K562 (cell line): Measurements from ENCODE around the gene PPARD. TPM values are rescaled to one million over a fixed set of nuclear protein-coding genes. Genes with fewer than 3 reads are reported as not detected.

ENCODE experiments used
- ATAC-seq: fragments of 200-7000 bp; cut with Tn5 transposase; 3 replicates; pipeline ENCODE4 v1.9.1; 2020; ENCODE audit warnings: moderate library complexity
- BruUV-seq: library from RNA; stranded (reverse); fragments of 400-500 nt; replicated peaks from 2 replicates; lab custom pipeline; 2021; lab: Mats Ljungman, UMichigan
- CTCF ChIA-PET: fragments of 300-600 bp; formaldehyde crosslinking; extraction: SDS; loops from one replicate; lab custom pipeline; 2021; ENCODE audit warnings: low intra/inter-chr PET ratio; lab: Yijun Ruan, JAX
- POLR2A ChIA-PET: fragments of 300-600, 350-650 bp; sonication (Branson Sonifier 250); formaldehyde crosslinking; extraction: SDS; loops from one replicate; lab custom pipeline; 2021; ENCODE audit warnings: antibody characterized with exemption, inconsistent platforms; lab: Yijun Ruan, JAX
- DNase-seq, 4 experiments: peaks; one replicate each; pipeline versions ENCODE4 v3.0.0 to v3.0.0-alpha.2; 2011 to 2018; ENCODE audit warnings: low spot score in 3 of 4, mixed read lengths in 3 of 4; ENCODE audit errors: extremely low read depth in 1 of 4
- FAIRE-seq: peaks from 2 replicates; lab custom pipeline; 2011; peaks lifted over from hg19 to GRCh38; lab: Jason Lieb, UNC
- H2AFZ ChIP-seq: 2 replicates; pipeline ENCODE4 v1.6.0; 2011; ENCODE audit warnings: low read depth, low read length, control low read depth, inconsistent platforms
- H3K27ac ChIP-seq: fragments of 200-600 bp; 3 replicates; pipeline ENCODE4 v1.8.0; 2011; ENCODE audit warnings: low read depth, mild to moderate bottlenecking, control low read depth, inconsistent platforms, low read length, moderate library complexity, mixed read lengths; ENCODE audit errors: extremely low read depth
- H3K27me3 ChIP-seq, 2 experiments: fragments of 300-600 bp in 1 of 2; 2 replicates in 1 of 2; 3 replicates in 1 of 2; pipeline versions ENCODE4 v1.6.0 to v1.8.0; 2011; ENCODE audit warnings: inconsistent platforms in 2 of 2, low read length in 2 of 2, mild to moderate bottlenecking in 1 of 2, mixed read lengths in 1 of 2, moderate library complexity in 1 of 2; ENCODE audit not compliant: control insufficient read depth in 2 of 2, insufficient read depth in 2 of 2
- H3K36me3 ChIP-seq: fragments of 300-600 bp; 3 replicates; pipeline ENCODE4 v1.8.0; 2011; ENCODE audit warnings: mild to moderate bottlenecking, low read length, inconsistent platforms; ENCODE audit not compliant: control insufficient read depth, insufficient read depth
- H3K4me1 ChIP-seq, 2 experiments: fragments of 200-600 bp in 1 of 2; replicated peaks in 1 of 2; 2 replicates in 1 of 2; 3 replicates in 1 of 2; pipeline versions ENCODE4 v1.5.1 to v1.8.0; 2011; ENCODE audit warnings: inconsistent platforms in 2 of 2, low read length in 2 of 2, mild to moderate bottlenecking in 1 of 2, mixed read lengths in 1 of 2, moderate library complexity in 1 of 2; ENCODE audit not compliant: control insufficient read depth in 2 of 2, insufficient read depth in 2 of 2
- H3K4me2 ChIP-seq: 2 replicates; pipeline ENCODE4 v1.6.1; 2011; ENCODE audit warnings: low read length, control low read depth, inconsistent platforms, mixed read lengths; ENCODE audit not compliant: insufficient read depth
- H3K4me3 ChIP-seq: fragments of 200-600 bp; sonication (generic), shearing (Covaris generic); 2 replicates; pipeline ENCODE4 v1.5.1; 2016; ENCODE audit warnings: control low read depth, inconsistent platforms
- H3K79me2 ChIP-seq: fragments of 200-600 bp; 3 replicates; pipeline ENCODE4 v1.8.0; 2011; ENCODE audit warnings: low read length, inconsistent platforms; ENCODE audit not compliant: control insufficient read depth, insufficient read depth
- H3K9ac ChIP-seq, 2 experiments: 2 replicates each; pipeline versions ENCODE4 v1.6.0 to v1.6.1; 2011; ENCODE audit warnings: low read depth in 2 of 2, low read length in 2 of 2, control low read depth in 1 of 2, inconsistent platforms in 1 of 2, mild to moderate bottlenecking in 1 of 2, mixed read lengths in 1 of 2; ENCODE audit not compliant: insufficient read depth in 1 of 2
- H3K9me1 ChIP-seq: one replicate; pipeline ENCODE4 v1.6.0; 2011; ENCODE audit warnings: inconsistent platforms, mild to moderate bottlenecking, low read length, moderate library complexity; ENCODE audit not compliant: control insufficient read depth, insufficient read depth
- H3K9me3 ChIP-seq: replicated peaks from 2 replicates; pipeline ENCODE4 v1.5.1; 2011; ENCODE audit warnings: low read depth, low read length, inconsistent platforms; ENCODE audit not compliant: control insufficient read depth, insufficient read depth
- H4K20me1 ChIP-seq: replicated peaks from 2 replicates; pipeline ENCODE4 v1.6.1; 2011; ENCODE audit warnings: low read length, inconsistent platforms, mixed read lengths; ENCODE audit not compliant: control insufficient read depth, insufficient read depth
- BRF1 ChIP-seq: IDR thresholded peaks from 3 replicates; pipeline ENCODE4 v1.6.1; 2011; ENCODE audit warnings: borderline replicate concordance, mild to moderate bottlenecking; ENCODE audit not compliant: insufficient read length; ENCODE audit errors: extremely low read depth
- CBFB ChIP-seq: sonication (generic); formaldehyde crosslinking; IDR thresholded peaks from 2 replicates; pipeline ENCODE4 v1.4.0; 2020; ENCODE audit warnings: mild to moderate bottlenecking, missing genetic modification reagents
- HDAC6 ChIP-seq: IDR thresholded peaks from 2 replicates; pipeline ENCODE4 v1.6.1; 2012; ENCODE audit warnings: low read depth, mild to moderate bottlenecking, control low read depth, inconsistent platforms, low read length, moderate library complexity
- HSF4 ChIP-seq: fragments of 250-450 bp; sonication (Bioruptor Pico); IDR thresholded peaks from 2 replicates; pipeline ENCODE4 v2.1.2; 2022; ENCODE audit warnings: mild to moderate bottlenecking, moderate library complexity, borderline replicate concordance
- KDM4B ChIP-seq, 2 experiments: fragments of 450-650 bp in 1 of 2; sonication (generic) in 1 of 2; IDR thresholded peaks; 2 replicates each; pipeline ENCODE4 v1.6.1; 2016 to 2017; ENCODE audit warnings: borderline replicate concordance in 2 of 2, antibody characterized with exemption in 1 of 2, low read depth in 1 of 2, mild to moderate bottlenecking in 1 of 2
- MCM5 ChIP-seq: fragments of 450-650 bp; IDR thresholded peaks from 2 replicates; pipeline ENCODE4 v1.6.1; 2016; ENCODE audit warnings: low read depth
- MXI1 ChIP-seq: IDR thresholded peaks from 2 replicates; pipeline ENCODE4 v1.6.1; 2011; ENCODE audit warnings: low read depth, mild to moderate bottlenecking, improper control_type of control experiment, low read length
- RNF2 ChIP-seq: sonication (generic); IDR thresholded peaks from 2 replicates; pipeline ENCODE4 v1.6.1; 2016
- RUNX1 ChIP-seq: sonication (generic); IDR thresholded peaks from 2 replicates; pipeline ENCODE4 v1.6.1; 2016; ENCODE audit warnings: antibody characterized with exemption, low read depth
- SIN3A ChIP-seq, 2 experiments: fragments of 150-350 bp in 1 of 2; IDR thresholded peaks; 2 replicates each; pipeline ENCODE4 v1.6.1; 2011 to 2016; ENCODE audit warnings: borderline replicate concordance in 2 of 2, low read depth in 2 of 2, low read length in 2 of 2, mild to moderate bottlenecking in 2 of 2, moderate library complexity in 2 of 2; ENCODE audit not compliant: control insufficient read depth in 1 of 2
- SREBF2 ChIP-seq: sonication (generic); formaldehyde crosslinking; IDR thresholded peaks from 2 replicates; pipeline ENCODE4 v1.4.0; 2020; ENCODE audit warnings: mild to moderate bottlenecking, missing genetic modification reagents
- ZKSCAN3 ChIP-seq: fragments of 250-450 bp; sonication (Bioruptor Pico); IDR thresholded peaks from 2 replicates; pipeline ENCODE4 v1.4.0; 2020
- WGBS: fragments of 100-300 bp; shearing (Covaris generic); methylation state at CpG from one replicate; pipeline ENCODE4 v1.1.6; 2016; ENCODE audit warnings: low coverage, mixed read lengths; ENCODE audit not compliant: insufficient coverage; ENCODE audit errors: missing lambda C conversion rate; 5-methylcytosine and 5-hydroxymethylcytosine counted together
- in situ Hi-C: fragments of 300-500 bp; cut with MboI; formaldehyde crosslinking; loops from 4 replicates; pipeline ENCODE4 v1.15.0; 2018; ENCODE audit warnings: inconsistent platforms, mixed read lengths
- intact Hi-C: fragments of 100-400 bp; cut with micrococcal nuclease; formaldehyde crosslinking; loops from 2 replicates; pipeline ENCODE4 v1.14.2; 2022
- polyA plus RNA-seq, 8 experiments: library from polyadenylated mRNA; depleted of rRNA in 4 of 8; stranded (reverse) in 5 of 8; unstranded in 3 of 8; fragments of >200 nt; fragmentation: Nextera tagmentation in 2 of 8; fragmentation: Illumina TruSeq in 1 of 8; extraction: Ambion mirVana in 2 of 8; extraction: Trizol in 1 of 8; gene quantifications; 2 replicates each; pipeline versions ENCODE4 v1.2.1 to v1.2.3, GENCODE V29; 2011 to 2014; ENCODE audit warnings: inconsistent platforms in 1 of 8, missing spikeins in 1 of 8
- total RNA-seq, 7 experiments: library from RNA; depleted of rRNA in 6 of 7; stranded (reverse); fragments of >200 nt in 6 of 7; fragmentation: Illumina TruSeq in 2 of 7; extraction: Trizol in 2 of 7; gene quantifications; 2 replicates each; pipeline versions ENCODE4 v1.2.1 to v1.2.3, GENCODE V29; 2011 to 2021; ENCODE audit warnings: low replicate concordance in 1 of 7
- TF ChIP-seq, protein P1 (sequence below): sonication (generic); formaldehyde crosslinking; IDR thresholded peaks from 2 replicates; pipeline ENCODE4 v1.8.0; 2022; ENCODE audit warnings: mild to moderate bottlenecking, missing genetic modification reagents, borderline replicate concordance
- TF ChIP-seq, protein P2 (sequence below): sonication (generic); formaldehyde crosslinking; IDR thresholded peaks from 2 replicates; pipeline ENCODE4 v1.8.1; 2023; ENCODE audit warnings: missing genetic modification reagents, mild to moderate bottlenecking, borderline replicate concordance

The PPARD gene
- total and polyA plus RNA-seq, 9 of the 15 experiments (the other 6 are each of a cell fraction or from before 2014, with no cell fraction given), result 0.14 to 13.2 (median 3.8) TPM

DNA sequence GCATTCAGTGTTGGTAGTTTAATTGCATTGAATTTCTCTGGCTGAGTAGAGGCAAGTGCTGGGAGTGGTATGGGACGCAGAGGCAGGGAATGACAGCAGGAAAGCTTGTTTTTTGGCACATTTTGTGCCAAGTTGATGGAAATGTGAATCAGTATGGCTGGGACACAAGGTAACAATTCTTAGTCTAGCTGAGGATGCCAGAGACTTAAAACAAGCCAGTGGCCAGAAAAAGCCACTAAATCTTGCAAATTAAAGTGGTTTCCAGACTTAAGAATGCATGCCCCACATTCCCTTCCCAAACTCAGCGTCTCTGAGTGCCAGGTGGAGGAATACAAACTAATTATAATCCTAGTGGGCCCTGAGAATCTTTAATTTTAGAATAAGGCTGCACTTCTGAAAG, 35.9 kb downstream of the PPARD start (continued):
- TF ChIP-seq, protein P1, sequence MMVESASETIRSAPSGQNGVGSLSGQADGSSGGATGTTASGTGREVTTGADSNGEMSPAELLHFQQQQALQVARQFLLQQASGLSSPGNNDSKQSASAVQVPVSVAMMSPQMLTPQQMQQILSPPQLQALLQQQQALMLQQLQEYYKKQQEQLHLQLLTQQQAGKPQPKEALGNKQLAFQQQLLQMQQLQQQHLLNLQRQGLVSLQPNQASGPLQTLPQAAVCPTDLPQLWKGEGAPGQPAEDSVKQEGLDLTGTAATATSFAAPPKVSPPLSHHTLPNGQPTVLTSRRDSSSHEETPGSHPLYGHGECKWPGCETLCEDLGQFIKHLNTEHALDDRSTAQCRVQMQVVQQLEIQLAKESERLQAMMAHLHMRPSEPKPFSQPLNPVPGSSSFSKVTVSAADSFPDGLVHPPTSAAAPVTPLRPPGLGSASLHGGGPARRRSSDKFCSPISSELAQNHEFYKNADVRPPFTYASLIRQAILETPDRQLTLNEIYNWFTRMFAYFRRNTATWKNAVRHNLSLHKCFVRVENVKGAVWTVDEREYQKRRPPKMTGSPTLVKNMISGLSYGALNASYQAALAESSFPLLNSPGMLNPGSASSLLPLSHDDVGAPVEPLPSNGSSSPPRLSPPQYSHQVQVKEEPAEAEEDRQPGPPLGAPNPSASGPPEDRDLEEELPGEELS, result no peak
- TF ChIP-seq RUNX1, result no peak

DNA sequence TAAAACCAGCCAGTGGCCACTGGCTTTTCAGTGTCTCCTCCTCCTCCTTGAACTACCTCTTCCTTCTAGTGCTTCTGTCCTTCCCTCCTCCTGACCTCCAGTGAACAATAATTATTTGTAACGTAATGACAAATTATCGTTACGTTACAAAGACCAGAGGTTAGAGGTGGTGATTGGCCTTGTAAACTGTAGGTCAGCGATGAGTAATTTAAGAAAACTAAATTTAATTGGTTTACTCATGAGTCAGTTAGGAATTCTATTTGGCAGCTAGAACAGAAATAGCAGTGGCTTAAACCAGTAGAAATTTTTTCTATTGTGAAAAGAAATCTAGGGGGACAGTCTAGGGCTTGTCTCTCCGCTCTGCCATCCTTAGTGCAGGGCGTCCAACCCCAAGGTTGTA, 38.8 kb downstream of the PPARD start:
- no peaks in the 10 kb centered on the region for H3K9me3 ChIP-seq
- 0 out of 2 replicates have a peak, but pooled peaks cover 3% of the 10 kb centered on the region for H4K20me1 ChIP-seq
- H3K4me1 ChIP-seq, result peaks cover 5 to 6% of the 10 kb centered on the region in 2 experiments; a peak in 3 of 5 replicates
- BruUV-seq, result no TSS peak
- no peak overlapping the region for H2AFZ ChIP-seq
- no peaks in the 10 kb centered on the region for H3K9me1 ChIP-seq
- no peak for DNase-seq
- no peak overlapping the region for H3K27ac ChIP-seq
- FAIRE-seq, result no peak
- H3K79me2 ChIP-seq, result no peaks in the 10 kb centered on the region; the same call in 2 of the 3 replicates
- intact Hi-C loops, result no loop called here
- in situ Hi-C loops, result no loop called here
- H3K4me3 ChIP-seq, result no peak overlapping the region
- H3K4me2 ChIP-seq, result no peak overlapping the region
- CTCF ChIA-PET, result no interaction called here
- POLR2A ChIA-PET, result no interaction called here
- H3K9ac ChIP-seq, result no peak overlapping the region
- WGBS, result 52% methylated on average over 6 of the region's 6 CpGs
- no peak for ATAC-seq
- H3K27me3 ChIP-seq, result no peaks in the 10 kb centered on the region; a peak in 1 of 5 replicates
- TF ChIP-seq BRF1, result no peak
- TF ChIP-seq, protein P2, sequence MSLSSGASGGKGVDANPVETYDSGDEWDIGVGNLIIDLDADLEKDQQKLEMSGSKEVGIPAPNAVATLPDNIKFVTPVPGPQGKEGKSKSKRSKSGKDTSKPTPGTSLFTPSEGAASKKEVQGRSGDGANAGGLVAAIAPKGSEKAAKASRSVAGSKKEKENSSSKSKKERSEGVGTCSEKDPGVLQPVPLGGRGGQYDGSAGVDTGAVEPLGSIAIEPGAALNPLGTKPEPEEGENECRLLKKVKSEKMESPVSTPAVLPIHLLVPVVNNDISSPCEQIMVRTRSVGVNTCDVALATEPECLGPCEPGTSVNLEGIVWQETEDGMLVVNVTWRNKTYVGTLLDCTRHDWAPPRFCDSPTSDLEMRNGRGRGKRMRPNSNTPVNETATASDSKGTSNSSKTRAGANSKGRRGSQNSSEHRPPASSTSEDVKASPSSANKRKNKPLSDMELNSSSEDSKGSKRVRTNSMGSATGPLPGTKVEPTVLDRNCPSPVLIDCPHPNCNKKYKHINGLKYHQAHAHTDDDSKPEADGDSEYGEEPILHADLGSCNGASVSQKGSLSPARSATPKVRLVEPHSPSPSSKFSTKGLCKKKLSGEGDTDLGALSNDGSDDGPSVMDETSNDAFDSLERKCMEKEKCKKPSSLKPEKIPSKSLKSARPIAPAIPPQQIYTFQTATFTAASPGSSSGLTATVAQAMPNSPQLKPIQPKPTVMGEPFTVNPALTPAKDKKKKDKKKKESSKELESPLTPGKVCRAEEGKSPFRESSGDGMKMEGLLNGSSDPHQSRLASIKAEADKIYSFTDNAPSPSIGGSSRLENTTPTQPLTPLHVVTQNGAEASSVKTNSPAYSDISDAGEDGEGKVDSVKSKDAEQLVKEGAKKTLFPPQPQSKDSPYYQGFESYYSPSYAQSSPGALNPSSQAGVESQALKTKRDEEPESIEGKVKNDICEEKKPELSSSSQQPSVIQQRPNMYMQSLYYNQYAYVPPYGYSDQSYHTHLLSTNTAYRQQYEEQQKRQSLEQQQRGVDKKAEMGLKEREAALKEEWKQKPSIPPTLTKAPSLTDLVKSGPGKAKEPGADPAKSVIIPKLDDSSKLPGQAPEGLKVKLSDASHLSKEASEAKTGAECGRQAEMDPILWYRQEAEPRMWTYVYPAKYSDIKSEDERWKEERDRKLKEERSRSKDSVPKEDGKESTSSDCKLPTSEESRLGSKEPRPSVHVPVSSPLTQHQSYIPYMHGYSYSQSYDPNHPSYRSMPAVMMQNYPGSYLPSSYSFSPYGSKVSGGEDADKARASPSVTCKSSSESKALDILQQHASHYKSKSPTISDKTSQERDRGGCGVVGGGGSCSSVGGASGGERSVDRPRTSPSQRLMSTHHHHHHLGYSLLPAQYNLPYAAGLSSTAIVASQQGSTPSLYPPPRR (CRISPR knock-in tag), result no peak
- TF ChIP-seq SREBF2 (CRISPR knock-in tag), result no peak
- TF ChIP-seq HSF4 (CRISPR knock-in tag), result no peak
- TF ChIP-seq KDM4B (IDR thresholded peaks at IDR 0.05; ENCODE audit: borderline replicate concordance in 2 of 2, low read depth in 1 of 2), result no peak
- no peak for TF ChIP-seq HDAC6
- TF ChIP-seq SIN3A (IDR thresholded peaks at IDR 0.05; ENCODE audit: borderline replicate concordance in 2 of 2, control insufficient read depth in 1 of 2, low read depth in 2 of 2, low read length in 2 of 2), result no peak
- no peak for TF ChIP-seq MXI1
- no peak for TF ChIP-seq CBFB
- no peak for TF ChIP-seq ZKSCAN3 (CRISPR knock-in tag)
- no peak for TF ChIP-seq MCM5
- TF ChIP-seq RNF2, result no peak
- H3K36me3 ChIP-seq, result no peaks in the 10 kb centered on the region
